Measurements from ENCODE around the gene GNB1. TPM values are rescaled to one million over a fixed set of nuclear protein-coding genes. Genes with fewer than 3 reads are reported as not detected.

The GNB1 gene
- total RNA-seq, 4 donors from 2014 or later: 54.3 to 102 (median 74.7) TPM

GRCh38 chr1:1833456-1833855 is 57.4 kb downstream of the GNB1 start:
- Histone ChIP-seq H3K4me3 (no peak overlapping the region), H3K9me3 (no peaks in the 10 kb centered on the region), H3K4me1 (peaks cover 0 to 47% (median 8%) of the 10 kb centered on the region in 3 donors), H3K36me3 (peaks cover 0 to 47% (median 0%) of the 10 kb centered on the region in 3 donors), H3K27ac (no peak overlapping the region), H3K27me3 (no peaks in the 10 kb centered on the region)
- intact Hi-C loops (cut with DNase I): no loop called here
- DNase-seq: no peak
- no peak for TF ChIP-seq POLR2A (IDR thresholded peaks at IDR 0.05)
- TF ChIP-seq, protein P1, sequence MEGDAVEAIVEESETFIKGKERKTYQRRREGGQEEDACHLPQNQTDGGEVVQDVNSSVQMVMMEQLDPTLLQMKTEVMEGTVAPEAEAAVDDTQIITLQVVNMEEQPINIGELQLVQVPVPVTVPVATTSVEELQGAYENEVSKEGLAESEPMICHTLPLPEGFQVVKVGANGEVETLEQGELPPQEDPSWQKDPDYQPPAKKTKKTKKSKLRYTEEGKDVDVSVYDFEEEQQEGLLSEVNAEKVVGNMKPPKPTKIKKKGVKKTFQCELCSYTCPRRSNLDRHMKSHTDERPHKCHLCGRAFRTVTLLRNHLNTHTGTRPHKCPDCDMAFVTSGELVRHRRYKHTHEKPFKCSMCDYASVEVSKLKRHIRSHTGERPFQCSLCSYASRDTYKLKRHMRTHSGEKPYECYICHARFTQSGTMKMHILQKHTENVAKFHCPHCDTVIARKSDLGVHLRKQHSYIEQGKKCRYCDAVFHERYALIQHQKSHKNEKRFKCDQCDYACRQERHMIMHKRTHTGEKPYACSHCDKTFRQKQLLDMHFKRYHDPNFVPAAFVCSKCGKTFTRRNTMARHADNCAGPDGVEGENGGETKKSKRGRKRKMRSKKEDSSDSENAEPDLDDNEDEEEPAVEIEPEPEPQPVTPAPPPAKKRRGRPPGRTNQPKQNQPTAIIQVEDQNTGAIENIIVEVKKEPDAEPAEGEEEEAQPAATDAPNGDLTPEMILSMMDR (IDR thresholded peaks at IDR 0.05): no peak
- 57 to 80% methylated on average over 7 to 10 of the region's 10 CpGs for WGBS, 2 donors

GRCh38 chr1:1832820-1833219 is 58.1 kb downstream of the GNB1 start:
- no peak overlapping the region for H3K4me3 ChIP-seq
- TF ChIP-seq, protein P1 (IDR thresholded peaks at IDR 0.05): no peak
- no peak for TF ChIP-seq POLR2A (IDR thresholded peaks at IDR 0.05)
- no peaks in the 10 kb centered on the region for H3K9me3 ChIP-seq
- H3K36me3 ChIP-seq: peaks cover 0 to 49% (median 0%) of the 10 kb centered on the region in 3 donors
- no peaks in the 10 kb centered on the region for H3K27me3 ChIP-seq
- intact Hi-C loops (cut with DNase I): no loop called here
- no peak overlapping the region for H3K27ac ChIP-seq
- WGBS, 2 donors: 50 to 81% methylated on average over 1 to 3 of the region's 5 CpGs
- peaks cover 0 to 53% (median 8%) of the 10 kb centered on the region in 3 donors for H3K4me1 ChIP-seq
- DNase-seq: no peak

GRCh38 chr1:1832166-1832565 is 58.7 kb downstream of the GNB1 start:
- 73 to 83% methylated on average over 8 of the region's 8 CpGs for WGBS, 2 donors
- intact Hi-C loops (cut with DNase I): no loop called here
- peaks cover 0 to 47% (median 0%) of the 10 kb centered on the region in 3 donors for H3K36me3 ChIP-seq
- peaks cover 5 to 60% (median 8%) of the 10 kb centered on the region in 3 donors for H3K4me1 ChIP-seq
- no peak overlapping the region for H3K4me3 ChIP-seq
- TF ChIP-seq POLR2A (IDR thresholded peaks at IDR 0.05): no peak
- TF ChIP-seq, protein P1 (IDR thresholded peaks at IDR 0.05): no peak
- H3K27me3 ChIP-seq: no peaks in the 10 kb centered on the region
- DNase-seq: no peak
- no peaks in the 10 kb centered on the region for H3K9me3 ChIP-seq
- H3K27ac ChIP-seq: no peak overlapping the region

DNA sequence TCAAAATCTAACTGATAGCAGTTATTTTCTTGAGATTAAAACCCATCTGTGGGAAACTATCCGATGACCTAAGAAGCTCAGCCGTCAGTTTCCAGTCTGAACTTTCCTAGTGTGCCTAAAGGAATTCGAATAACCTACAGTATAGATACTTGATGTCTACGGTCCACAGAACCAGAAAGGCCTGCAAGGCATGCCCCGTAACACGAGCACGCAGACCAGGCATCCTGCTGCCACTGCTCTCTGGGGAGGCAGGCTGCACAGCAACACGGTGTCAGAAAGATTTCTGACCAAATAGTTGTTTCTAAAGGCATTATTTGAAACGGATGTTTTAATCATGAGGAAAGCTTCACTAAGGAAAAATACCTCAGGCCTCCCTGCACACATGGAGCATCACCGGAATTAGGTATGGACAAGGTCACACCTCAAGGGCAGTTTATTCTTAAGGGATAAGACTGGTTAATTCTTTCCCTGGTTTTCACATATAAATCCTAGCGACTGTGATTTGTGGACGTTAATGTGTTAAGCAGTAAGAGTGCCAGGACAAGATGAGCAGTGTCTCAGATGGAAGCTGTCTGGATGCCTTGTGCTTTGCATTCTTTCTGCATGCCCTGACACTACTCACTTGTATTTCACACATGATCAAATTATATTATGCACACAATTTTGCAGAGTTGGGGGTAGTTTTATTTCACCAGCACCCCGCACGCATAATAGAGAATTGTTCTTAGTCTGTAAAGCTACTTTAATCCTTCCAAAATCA is 63.6 kb downstream of the GNB1 start:
- peaks cover 0 to 59% (median 15%) of the 10 kb centered on the region in 3 donors for H3K36me3 ChIP-seq
- TF ChIP-seq, protein P1 (IDR thresholded peaks at IDR 0.05): no peak
- TF ChIP-seq POLR2A (IDR thresholded peaks at IDR 0.05): no peak
- no peaks in the 10 kb centered on the region for H3K27me3 ChIP-seq
- H3K4me3 ChIP-seq: no peak overlapping the region
- H3K9me3 ChIP-seq: no peaks in the 10 kb centered on the region
- H3K4me1 ChIP-seq: peaks cover 7 to 40% (median 12%) of the 10 kb centered on the region in 3 donors
- DNase-seq: no peak
- no peak overlapping the region for H3K27ac ChIP-seq
- intact Hi-C loops (cut with DNase I): no loop called here
- 59 to 76% methylated on average over 11 to 13 of the region's 14 CpGs for WGBS, 2 donors

DNA sequence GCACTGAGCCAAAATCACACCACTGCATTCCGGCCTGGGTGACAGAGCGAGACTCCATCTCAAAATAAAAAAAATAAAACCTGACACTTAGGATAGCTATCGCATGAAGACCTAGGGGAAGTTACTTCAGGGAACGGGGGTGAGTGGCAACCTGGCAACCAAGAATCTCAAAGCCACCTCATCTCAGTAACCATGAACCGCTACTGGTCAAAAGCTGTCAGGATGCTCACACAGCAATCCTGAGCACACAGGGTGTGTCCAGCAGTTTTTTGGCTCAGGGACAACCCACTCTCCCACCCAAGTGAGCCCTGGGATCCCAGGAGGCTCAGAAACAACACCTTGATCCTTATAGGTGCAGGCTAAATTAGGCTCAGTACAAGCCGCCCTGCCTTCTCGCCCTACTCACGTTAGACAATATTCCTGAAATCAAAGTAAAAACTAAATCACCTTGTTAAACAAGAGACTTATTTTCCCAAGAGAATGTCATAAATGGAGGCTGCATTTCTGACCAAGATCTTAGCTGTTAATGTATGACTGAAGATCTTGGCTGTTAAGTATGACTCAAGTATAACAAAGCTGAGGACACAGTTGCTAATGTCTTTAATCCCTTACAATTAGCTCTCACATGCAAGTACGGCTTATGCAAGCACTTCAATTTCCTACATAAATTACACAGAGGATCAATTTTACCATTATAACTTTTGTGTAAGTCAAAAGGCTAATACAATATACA is 64.4 kb downstream of the GNB1 start:
- TF ChIP-seq, protein P1 (IDR thresholded peaks at IDR 0.05): no peak
- TF ChIP-seq POLR2A (IDR thresholded peaks at IDR 0.05): no peak
- H3K27ac ChIP-seq: no peak overlapping the region
- H3K4me3 ChIP-seq: no peak overlapping the region
- 86 to 91% methylated on average over 6 to 9 of the region's 9 CpGs for WGBS, 2 donors
- intact Hi-C loops (cut with DNase I): no loop called here
- no peaks in the 10 kb centered on the region for H3K27me3 ChIP-seq
- peaks cover 0 to 63% (median 15%) of the 10 kb centered on the region in 3 donors for H3K36me3 ChIP-seq
- DNase-seq: no peak
- peaks cover 7 to 40% (median 12%) of the 10 kb centered on the region in 3 donors for H3K4me1 ChIP-seq
- no peaks in the 10 kb centered on the region for H3K9me3 ChIP-seq
